HG03139 (cell line): ENCODE results near the gene ALK.

Experiments
- ATAC-seq: cut with Tn5 transposase; IDR thresholded peaks from one replicate; pipeline ENCODE4 v1.9.1; 2021; ENCODE audit not compliant: unreplicated experiment

Gene ALK

DNA sequence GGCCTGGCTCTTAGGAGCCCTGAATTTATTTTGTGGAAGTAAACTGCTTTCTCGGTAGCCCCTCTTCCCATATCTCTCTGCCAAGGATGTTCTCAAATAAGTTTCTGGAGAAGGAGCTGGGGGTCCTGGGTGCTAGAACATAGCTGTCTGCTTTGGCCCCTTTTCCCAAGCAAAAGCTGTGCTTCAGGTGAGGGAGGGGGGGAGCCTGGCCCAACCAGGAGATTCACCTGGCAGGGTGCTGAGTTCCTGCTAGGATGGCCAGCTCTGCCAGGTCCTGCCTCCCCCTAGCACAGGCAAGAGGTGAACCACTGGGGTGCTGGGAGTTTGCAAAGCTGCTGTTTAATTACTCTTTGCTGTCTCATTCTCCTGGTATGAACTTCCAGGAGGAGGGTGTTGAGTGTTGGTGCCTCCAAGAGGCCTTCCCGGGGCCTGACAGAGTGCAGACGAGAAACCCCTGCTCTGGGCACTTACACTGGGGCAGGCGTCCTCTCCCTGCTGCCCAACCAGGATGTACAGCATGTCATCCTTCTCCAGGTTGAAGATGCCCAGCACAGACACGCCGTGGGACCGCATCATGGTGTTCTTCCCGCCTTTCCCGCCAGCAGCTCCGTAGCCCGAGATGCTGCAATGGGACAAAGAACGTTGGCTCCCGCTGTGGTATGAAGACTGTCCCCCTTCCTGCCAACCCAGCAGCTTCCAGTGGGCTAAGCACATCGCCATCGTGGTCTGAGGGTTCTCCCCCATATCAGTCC, 682.0 kb downstream of the ALK start:
- no peak for ATAC-seq

GRCh38 chr2:29238497-29238896, 682.9 kb downstream of the ALK start:
- no peak for ATAC-seq

DNA sequence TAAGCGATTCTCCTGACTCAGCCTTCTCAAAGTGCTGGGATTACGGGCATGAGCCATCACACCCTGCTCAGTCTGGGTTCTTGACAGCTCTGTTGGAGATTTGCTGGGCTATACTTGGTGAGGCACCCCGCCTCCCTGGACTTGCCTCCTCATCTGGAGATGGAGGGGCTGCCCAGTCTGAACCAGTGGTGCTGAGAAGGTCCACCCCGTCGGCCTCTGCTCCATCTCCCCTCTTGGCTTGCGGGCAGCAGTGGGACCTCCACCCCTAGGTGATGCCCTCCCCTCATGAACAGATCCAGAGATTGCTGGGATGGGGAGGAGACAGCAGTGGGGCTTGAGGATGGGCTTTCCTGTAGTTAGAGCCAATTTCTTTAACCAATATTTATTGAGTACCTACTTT, 685.3 kb downstream of the ALK start:
- no peak for ATAC-seq

- no peak for ATAC-seq
Observed at GRCh38 chr2:29235411-29235810, 686.0 kb downstream of the ALK start.

DNA sequence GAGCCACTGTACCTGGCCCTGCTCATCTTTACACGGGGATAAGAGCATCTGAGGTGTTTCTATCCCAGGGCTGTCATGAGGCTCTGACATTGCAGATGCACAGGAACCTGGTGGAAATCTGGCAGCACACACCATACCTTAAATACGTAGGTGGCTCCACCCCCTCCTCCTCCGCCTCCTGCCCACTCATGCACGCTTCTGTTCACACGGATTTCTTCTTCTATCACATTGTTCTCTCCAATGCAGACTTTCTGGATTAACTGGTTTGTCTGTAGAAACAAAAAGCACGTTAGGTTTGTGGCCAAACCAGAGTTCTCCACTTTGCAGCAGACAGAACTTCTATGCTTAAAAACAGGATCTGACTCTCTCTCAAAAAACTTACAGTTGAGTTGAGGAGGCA, 688.0 kb downstream of the ALK start:
- no peak for ATAC-seq

GRCh38 chr2:29232041-29232440, 689.3 kb downstream of the ALK start:
- ATAC-seq, result no peak

DNA sequence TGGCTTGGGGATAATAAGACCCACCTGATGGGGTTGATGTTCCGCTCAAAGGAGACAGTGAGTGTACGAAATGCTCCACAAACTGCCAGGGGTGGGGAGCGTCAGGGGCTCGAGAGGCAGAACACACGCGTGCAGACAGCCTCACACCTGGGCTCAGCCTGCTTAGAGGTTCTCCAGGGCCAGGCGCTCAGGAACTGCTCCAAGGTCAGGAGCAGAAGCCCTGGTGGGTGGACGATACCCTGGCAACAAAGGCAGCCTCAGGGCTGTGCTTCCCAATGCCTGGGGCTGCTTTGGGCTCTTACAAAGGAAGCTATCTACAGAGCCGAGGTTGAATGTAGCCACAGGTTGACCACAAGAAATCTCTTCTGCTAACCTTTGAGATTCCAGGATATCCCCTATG, 691.7 kb downstream of the ALK start:
- no peak for ATAC-seq

DNA sequence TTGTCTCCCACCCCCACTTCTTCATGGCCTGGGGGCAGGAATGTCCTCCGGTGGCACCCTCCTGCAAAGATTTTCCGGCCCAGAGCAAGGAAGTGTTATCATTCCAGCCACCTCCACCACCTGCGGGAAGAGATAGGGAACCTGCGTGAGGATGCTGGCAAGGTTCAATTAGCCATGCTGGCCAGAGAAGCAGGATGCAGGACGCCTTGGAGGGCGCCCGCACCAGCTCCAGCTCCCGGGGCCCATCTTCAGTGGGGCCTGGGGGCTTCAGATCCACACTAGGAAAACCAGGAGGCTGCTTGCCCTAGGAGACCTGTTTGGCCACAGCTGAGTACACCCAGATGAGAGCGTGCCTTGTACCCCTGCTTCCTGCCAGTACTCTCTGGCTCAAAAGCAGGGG, 692.4 kb downstream of the ALK start:
- no peak for ATAC-seq

DNA sequence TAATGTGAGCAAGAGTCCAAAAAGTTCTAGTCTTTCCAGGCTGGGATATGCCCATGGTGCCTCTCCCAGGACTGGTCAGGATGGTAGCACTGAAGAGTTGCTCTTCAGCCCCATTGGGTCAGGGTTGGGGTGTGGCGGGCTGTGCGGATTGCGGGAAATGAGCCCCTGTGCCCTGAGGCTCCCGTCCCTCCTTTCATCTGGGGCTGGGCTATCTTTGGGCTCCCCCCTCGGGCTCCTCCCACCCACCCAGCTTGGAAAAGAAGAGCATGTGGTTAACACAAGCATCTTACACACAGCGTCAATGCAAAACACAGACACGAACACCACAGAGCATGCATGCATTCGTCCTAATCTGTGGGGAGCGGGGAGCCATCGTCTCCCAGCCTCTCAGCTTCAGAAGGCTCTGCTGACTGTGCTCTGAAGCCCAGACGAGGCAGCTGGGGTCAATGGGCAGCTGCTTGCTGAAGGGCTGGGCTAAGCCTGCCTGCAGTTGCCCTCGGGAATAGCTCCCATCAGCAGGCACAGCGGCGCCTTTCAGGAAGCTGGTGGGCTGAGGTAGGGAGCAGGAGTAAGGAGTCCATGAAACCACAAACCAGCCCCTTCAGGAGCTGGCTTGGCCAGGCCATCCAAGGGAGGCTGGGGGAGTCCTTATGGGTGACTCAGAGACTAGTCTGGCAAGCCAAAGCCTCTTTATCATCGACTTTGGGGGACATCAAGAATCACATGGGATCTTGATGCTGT, 693.3 kb downstream of the ALK start:
- ATAC-seq, result no peak

DNA sequence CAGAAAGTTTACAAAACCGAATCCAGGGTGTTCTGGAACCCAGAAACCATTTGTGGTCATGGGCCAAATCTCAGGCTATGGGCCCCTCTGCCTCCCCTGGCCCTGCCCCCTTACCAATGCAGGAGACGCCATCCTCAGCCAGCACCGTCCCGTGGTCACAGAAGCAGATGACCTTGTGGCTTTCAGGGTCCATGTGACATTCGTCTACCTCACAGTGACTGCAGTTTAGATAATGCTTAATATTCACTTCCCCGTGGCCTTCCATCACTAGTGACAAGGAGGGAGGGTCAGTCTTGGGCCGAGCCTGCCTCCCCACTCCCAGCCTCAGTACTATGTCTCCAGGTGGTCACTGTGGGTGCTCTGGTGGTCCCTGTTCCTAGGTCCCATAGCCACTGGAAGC, 694.6 kb downstream of the ALK start:
- no peak for ATAC-seq

- ATAC-seq, result no peak
Observed at GRCh38 chr2:29226375-29226774, 695.0 kb downstream of the ALK start.

DNA sequence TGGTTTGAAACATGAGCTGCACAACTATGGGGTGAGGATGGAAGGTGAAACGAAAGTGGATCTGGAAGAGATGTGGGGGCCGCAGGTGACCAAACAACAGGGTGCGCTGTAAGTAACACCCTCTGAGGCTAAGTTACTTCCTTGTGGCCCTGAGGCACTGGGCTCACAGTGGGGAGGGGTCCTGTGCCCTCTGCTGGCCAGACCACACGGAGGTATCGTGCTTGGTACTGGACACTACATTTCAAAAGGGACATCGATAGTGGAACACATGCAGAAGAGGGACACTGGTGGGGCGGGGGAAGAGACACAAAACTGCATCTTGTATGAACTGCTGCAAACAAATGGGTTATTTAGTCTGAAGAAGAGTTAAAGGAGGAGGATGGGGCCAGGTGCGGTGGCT, 695.6 kb downstream of the ALK start:
- ATAC-seq, result no peak

- no peak for ATAC-seq
Observed at GRCh38 chr2:29224693-29225551, 696.5 kb downstream of the ALK start.

GRCh38 chr2:29223851-29224692, 697.3 kb downstream of the ALK start:
- ATAC-seq, result no peak

DNA sequence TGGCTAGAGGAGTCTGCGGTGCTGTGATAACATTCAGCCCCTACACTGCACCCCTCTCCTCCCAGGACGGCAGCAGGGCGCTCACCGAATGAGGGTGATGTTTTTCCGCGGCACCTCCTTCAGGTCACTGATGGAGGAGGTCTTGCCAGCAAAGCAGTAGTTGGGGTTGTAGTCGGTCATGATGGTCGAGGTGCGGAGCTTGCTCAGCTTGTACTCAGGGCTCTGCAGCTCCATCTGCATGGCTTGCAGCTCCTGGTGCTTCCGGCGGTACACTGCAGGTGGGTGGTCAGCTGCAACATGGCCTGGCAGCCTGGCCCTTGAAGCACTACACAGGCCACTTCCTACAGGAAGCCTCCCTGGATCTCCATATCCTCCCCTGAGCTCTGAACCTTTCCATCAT, 698.1 kb downstream of the ALK start:
- no peak for ATAC-seq

DNA sequence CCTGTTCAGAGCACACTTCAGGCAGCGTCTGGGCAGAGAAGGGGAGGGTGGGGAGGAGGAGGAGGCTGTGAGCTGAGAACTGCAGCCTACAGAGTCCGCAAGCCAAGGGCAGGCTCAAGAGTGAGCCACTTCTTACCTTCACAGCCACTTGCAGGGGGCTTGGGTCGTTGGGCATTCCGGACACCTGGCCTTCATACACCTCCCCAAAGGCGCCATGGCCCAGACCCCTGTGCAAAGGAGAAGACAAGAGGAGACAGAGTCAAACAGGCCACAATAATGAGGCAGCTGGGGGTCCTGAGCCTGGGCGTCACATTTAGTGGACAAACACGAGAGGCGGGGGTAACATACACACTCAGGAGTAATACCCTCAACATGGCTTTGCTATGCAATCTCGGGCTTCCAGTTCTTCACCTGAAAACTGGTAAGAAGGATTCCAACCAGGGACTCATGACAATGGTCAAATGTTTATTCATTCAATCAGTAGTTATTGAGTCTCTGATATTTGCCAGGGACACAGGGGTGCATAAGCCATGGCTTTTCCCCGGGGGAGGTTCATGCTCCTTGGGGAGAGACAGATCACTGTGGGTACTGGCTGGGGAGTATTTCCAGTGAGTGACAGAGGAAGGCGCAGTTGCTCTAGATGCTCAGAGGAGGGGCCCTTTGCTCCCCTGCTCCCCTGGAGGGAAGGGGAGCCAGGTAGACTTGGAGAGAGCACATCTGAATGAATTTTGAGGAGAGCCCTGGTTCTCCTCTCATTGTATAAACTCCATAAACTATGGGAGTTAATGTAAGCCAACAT, 698.8 kb downstream of the ALK start:
- no peak for ATAC-seq

- ATAC-seq, result no peak
Observed at GRCh38 chr2:29220506-29221270, 700.7 kb downstream of the ALK start.

DNA sequence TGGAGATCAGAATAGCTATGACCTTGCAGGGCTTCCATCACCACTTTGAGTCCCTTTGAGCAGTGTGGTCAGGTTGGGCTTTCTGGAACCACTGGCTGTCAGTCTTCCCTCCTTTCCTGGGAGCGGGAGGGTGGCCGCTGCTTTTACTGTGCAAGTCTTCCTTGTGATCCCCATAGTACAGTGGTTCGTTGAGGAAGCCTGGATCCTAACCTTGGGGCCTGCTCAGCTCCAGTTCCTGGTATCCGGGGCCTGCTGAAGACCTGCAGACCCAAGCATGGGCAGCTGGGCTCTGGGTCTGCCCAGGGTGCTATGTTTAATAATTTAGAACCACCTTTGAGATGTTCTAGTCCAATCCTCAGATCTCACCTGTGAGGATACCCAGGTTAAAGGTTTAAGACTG, 702.0 kb downstream of the ALK start:
- no peak for ATAC-seq

- ATAC-seq, result no peak
Observed at GRCh38 chr2:29218550-29219125, 702.7 kb downstream of the ALK start.
